Ovary (tissue), 3 donors: ENCODE measurements around the gene PTGR1.

Experiments
- CTCF ChIP-seq, 3 donors: fragments of 450-650 bp in 2 of 3; fragments of 200-600 bp in 1 of 3; IDR thresholded peaks; one replicate each; pipeline versions ENCODE4 v1.5.1 to v1.8.0; 2016 to 2022; ENCODE audit warnings: antibody characterized with exemption in 3 of 3, mild to moderate bottlenecking in 1 of 3
- EP300 ChIP-seq: sonication (generic); formaldehyde crosslinking; IDR thresholded peaks from one replicate; pipeline ENCODE4 v1.6.1; 2017; ENCODE audit warnings: antibody characterized with exemption
- POLR2A ChIP-seq: fragments of 450-650 bp; IDR thresholded peaks from one replicate; pipeline ENCODE4 v1.6.1; 2017; ENCODE audit warnings: antibody characterized with exemption, mild to moderate bottlenecking, moderate library complexity
- donor health status: DM: no; HTN: no; CAD: no.

DNA sequence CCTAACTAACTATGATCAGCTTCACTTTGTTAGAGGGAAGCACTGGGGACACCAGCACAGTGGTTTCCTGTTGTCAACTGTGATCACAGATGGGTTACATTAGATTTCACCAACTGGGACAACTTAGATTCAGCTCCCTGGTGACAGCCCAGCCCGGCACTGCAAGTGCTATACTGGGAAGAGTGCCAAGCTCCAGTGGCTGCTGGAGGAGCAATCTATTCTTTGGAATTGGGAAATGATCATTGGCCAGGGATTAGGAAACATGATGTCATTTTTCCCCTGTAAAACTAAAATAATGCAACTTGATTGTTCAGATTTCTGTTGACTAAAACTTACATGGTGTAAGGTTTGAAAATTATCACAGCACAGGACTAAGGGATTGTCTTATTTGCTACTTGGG, 33.2 kb downstream of the PTGR1 start:
- no peak for TF ChIP-seq CTCF (IDR thresholded peaks at IDR 0.05)
- no peak for TF ChIP-seq EP300
- TF ChIP-seq POLR2A = no peak
